ENCODE measurements around the gene IL23R.

DNA sequence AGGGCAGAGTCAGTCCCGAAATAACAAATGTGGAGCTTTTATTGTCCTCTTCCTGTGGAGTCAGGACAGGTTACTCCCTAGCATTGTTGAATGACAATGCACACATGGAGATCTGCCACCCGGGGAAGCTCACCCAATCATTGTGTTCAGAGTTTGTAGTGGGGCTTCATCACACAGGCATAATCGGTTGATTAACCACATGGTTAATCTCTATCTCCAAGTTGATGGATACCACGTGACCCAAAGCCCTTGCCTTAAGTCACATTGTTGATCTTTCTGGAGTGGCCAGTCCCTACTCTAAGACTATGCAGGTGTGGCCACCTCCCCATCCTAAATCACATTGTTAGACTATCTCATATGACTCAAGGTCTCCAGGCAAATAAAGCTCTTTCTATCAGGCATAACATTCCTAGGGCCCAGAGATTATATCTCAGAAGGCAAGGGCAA is 28.9 kb upstream of the IL23R start:
- TF ChIP-seq EZH2 (IDR thresholded peaks at IDR 0.05; ENCODE audit: low read depth, low read length, severe bottlenecking) (no peak), CTCF (IDR thresholded peaks at IDR 0.05; ENCODE audit: control extremely low read depth in 1 of 3, insufficient read depth in 1 of 3, low read depth in 1 of 3, low read length in 3 of 3) (no peak), NANOG (IDR thresholded peaks at IDR 0.05; ENCODE audit: insufficient read depth, low read depth, low read length, poor library complexity, severe bottlenecking) (no peak), CHD2 (IDR thresholded peaks at IDR 0.05; ENCODE audit: low read length) (no peak), RXRA (IDR thresholded peaks at IDR 0.05; ENCODE audit: insufficient read depth, low read depth, low read length) (no peak), EP300 (IDR thresholded peaks at IDR 0.05; ENCODE audit: borderline replicate concordance in 1 of 2, low read depth in 2 of 2, low read length in 2 of 2) (no peak), SUZ12 (IDR thresholded peaks at IDR 0.05; ENCODE audit: low read length) (no peak), POLR2AphosphoS5 (IDR thresholded peaks at IDR 0.05; ENCODE audit: low read depth, low read length) (no peak), ZNF274 (IDR thresholded peaks at IDR 0.05; ENCODE audit: borderline replicate concordance, extremely low read depth, low read length) (no peak), JUN (IDR thresholded peaks at IDR 0.05; ENCODE audit: low read depth, low read length) (no peak)

All from H1 (cell line).